Measurements from ENCODE around the gene CAMK1D.

The CAMK1D gene

DNA sequence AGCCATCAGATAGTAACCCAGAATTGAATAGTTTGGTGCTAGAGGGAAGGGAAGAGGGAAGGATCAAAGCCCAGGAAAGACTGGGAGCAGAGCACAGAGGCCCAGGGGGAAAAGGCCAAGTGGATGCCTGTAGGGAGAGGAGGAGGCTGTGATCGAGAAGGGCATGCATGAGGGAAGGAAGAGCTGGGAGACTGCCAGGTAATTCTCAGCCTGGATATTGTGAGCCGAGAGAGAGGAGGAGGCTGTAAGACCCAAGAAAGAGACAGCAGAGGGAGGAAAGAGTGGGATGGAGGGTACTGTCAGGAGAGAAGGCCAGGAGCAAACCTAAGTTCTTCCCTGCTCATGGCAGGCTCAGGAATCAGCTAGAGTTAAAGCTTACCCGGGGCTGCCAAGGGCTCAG is 474.0 kb downstream of the CAMK1D start:
- TF ChIP-seq, protein P1, sequence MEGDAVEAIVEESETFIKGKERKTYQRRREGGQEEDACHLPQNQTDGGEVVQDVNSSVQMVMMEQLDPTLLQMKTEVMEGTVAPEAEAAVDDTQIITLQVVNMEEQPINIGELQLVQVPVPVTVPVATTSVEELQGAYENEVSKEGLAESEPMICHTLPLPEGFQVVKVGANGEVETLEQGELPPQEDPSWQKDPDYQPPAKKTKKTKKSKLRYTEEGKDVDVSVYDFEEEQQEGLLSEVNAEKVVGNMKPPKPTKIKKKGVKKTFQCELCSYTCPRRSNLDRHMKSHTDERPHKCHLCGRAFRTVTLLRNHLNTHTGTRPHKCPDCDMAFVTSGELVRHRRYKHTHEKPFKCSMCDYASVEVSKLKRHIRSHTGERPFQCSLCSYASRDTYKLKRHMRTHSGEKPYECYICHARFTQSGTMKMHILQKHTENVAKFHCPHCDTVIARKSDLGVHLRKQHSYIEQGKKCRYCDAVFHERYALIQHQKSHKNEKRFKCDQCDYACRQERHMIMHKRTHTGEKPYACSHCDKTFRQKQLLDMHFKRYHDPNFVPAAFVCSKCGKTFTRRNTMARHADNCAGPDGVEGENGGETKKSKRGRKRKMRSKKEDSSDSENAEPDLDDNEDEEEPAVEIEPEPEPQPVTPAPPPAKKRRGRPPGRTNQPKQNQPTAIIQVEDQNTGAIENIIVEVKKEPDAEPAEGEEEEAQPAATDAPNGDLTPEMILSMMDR (IDR thresholded peaks at IDR 0.05; ENCODE audit: insufficient read depth, low read depth, low read length, missing control alignments): no peak
- no peak for DNase-seq (ENCODE audit: low read depth)
- H3K4me3 ChIP-seq (ENCODE audit: low read depth, low read length): no peak overlapping the region

DNA sequence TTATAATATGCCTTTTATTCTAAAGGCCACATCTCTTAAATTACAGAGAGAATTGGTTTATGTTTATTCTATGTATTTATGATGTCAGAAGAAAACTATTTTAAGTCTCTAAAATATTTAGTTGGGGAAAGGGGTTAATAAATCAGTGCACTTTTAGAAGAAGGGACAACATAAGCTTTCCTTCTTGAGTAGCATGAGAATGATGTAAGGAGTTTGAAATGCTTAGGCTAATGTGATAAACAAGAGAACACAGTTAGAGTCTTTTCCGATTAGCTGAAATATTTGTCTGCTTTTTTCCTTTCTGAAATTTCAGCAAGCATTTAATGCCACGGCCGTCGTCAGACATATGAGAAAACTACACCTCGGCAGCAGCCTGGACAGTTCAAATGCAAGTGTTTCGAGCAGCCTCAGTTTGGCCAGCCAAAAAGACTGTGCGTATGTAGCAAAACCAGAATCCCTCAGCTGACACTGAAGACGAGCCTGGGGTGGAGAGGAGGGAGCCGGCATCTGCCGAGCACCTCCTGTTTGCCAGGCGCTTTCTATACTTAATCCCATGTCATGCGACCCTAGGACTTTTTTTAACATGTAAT is 476.0 kb downstream of the CAMK1D start:
- no peak for DNase-seq (ENCODE audit: low read depth)
- H3K4me3 ChIP-seq (ENCODE audit: low read depth, low read length): no peak overlapping the region
- TF ChIP-seq, protein P1 (IDR thresholded peaks at IDR 0.05; ENCODE audit: insufficient read depth, low read depth, low read length, missing control alignments): no peak

DNA sequence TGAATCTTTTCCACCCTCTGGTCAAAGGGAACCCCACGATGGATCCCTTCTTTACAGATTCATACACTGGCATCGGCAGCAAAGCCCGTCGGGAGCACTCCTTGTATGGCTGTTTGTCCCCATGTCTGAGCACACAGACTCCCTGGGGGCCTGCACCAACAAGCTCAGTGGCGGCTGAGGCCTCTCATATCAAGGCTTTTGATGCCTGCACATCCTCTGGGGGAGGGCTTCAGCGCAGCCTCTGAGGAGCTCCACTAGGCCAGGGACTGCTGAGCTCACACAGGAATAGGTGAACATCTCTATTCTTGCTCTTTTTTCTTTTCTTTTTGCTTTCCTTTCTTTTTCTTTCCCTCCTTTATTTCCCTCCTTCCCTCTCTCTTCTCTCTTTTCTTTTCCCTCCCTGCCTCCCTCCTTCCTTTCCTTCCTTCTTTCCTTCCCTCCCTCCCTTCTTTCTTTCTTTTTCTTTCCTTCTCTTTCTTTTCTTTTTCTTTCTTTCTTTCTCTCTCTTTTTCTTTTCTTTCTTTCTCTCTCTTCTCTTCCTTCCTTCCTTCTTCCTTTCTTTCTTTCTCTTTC is 477.5 kb downstream of the CAMK1D start:
- TF ChIP-seq, protein P1 (IDR thresholded peaks at IDR 0.05; ENCODE audit: insufficient read depth, low read depth, low read length, missing control alignments): no peak
- DNase-seq (ENCODE audit: low read depth): no peak
- no peak overlapping the region for H3K4me3 ChIP-seq (ENCODE audit: low read depth, low read length)

DNA sequence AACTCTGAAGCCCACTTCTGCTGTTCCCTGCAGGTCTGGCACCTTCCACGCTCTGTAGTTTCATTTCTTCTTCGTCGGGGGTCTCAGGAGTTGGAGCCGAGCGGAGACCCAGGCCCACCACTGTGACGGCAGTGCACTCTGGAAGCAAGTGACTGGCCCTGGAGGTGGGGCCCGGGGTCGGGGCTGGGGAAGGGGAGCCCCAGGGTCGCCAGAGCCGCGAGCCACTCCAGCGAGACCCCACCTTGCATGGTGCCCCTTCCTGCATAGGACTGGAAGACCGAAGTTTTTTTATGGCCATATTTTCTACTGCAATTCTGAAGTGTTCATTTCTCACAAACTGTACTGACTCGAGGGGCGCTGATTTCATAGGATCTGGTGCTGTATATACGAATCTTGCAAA is 479.4 kb downstream of the CAMK1D start:
- no peak for DNase-seq (ENCODE audit: low read depth)
- no peak overlapping the region for H3K4me3 ChIP-seq (ENCODE audit: low read depth, low read length)
- TF ChIP-seq, protein P1 (IDR thresholded peaks at IDR 0.05; ENCODE audit: insufficient read depth, low read depth, low read length, missing control alignments): no peak

DNA sequence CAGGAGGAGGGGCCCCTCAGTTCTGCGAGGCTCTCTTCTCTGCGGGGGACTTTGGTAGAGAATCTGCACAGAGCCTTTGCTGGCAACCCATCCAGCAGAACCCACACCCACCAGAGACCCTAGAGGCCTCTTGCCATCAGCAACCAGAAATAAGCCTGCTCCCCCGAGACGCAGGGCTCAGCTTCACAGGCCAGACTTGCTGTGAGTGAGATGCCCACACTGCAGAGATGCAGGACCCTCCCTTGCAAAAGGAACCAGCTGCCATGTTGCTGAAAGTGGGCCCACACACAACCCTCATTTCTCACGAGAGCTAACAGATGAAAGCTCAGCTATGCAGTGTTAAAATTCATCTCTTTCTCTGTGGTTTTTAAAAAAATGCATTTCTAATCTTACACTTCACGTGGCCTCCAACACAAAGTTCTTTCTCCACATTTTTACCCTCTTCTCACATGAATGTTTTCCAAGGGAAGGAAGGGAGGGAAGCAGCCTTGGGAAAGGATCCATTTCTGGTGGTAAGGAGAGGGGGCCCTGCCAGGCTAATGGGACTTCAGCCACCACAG is 480.6 kb downstream of the CAMK1D start:
- H3K4me3 ChIP-seq (ENCODE audit: low read depth, low read length): no peak overlapping the region
- TF ChIP-seq, protein P1 (IDR thresholded peaks at IDR 0.05; ENCODE audit: insufficient read depth, low read depth, low read length, missing control alignments): no peak
- no peak for DNase-seq (ENCODE audit: low read depth)

DNA sequence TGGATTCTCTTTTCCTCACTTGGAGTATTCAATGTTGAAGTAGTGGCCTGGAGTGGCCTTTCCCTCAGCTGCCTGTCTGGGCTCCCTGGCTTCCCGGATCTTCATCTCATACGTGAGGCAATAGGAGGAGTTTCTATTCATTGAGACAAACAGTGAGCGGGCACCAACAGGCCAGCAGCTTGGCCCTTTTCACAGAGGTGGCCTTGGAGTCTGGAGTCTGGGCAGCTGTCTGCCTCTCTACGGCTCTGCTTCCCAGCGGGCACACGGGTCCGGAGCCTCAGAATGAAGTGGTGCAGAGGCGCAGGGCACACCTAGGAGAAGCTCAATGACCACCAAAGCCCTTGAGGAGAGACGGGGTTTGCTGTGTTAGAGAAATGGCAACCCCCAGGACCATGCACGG is 482.7 kb downstream of the CAMK1D start:
- no peak for DNase-seq (ENCODE audit: low read depth)
- TF ChIP-seq, protein P1 (IDR thresholded peaks at IDR 0.05; ENCODE audit: insufficient read depth, low read depth, low read length, missing control alignments): no peak
- no peak overlapping the region for H3K4me3 ChIP-seq (ENCODE audit: low read depth, low read length)

DNA sequence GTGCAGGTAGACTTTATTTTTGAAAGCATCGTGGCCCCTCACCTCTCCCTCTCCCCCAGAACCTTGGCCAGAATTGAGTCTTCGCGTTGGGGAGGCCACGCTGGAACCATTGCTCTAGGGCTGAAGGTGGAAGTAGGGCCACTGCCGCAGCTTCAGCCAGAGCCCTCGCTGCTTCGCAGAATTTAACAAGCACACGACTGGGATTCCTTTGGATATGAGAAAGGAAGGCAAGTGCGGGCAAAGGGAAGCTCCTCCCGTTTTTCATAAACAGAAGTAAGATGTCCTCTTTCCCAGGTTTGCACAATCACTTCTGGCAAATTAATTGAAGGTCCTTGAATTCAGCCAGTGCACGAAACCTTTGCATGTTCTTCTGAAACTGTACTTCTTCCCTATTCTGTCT is 484.1 kb downstream of the CAMK1D start:
- no peak for DNase-seq (ENCODE audit: low read depth)
- TF ChIP-seq, protein P1 (IDR thresholded peaks at IDR 0.05; ENCODE audit: insufficient read depth, low read depth, low read length, missing control alignments): no peak
- no peak overlapping the region for H3K4me3 ChIP-seq (ENCODE audit: low read depth, low read length)
